Endodermal cell (in vitro differentiated cells): Measurements from ENCODE around the gene VWCE. TPM values are rescaled to one million over a fixed set of nuclear protein-coding genes. Genes with fewer than 3 reads are reported as not detected.

ENCODE experiments used
- DNase-seq: peaks from one replicate; pipeline ENCODE4 v3.0.0-alpha.2; 2017
- H3K27ac ChIP-seq: 2 replicates; pipeline ENCODE4 v1.5.1; 2013; ENCODE audit warnings: mild to moderate bottlenecking, low read depth, low read length, moderate library complexity
- H3K27me3 ChIP-seq: 2 replicates; pipeline ENCODE4 v1.6.1; 2013; ENCODE audit warnings: mild to moderate bottlenecking, low read length, moderate library complexity; ENCODE audit not compliant: insufficient read depth, control insufficient read depth, poor library complexity, severe bottlenecking
- H3K36me3 ChIP-seq: 2 replicates; pipeline ENCODE4 v1.7.0; 2013; ENCODE audit warnings: mild to moderate bottlenecking, low read length, moderate library complexity; ENCODE audit not compliant: control insufficient read depth, insufficient read depth
- H3K4me1 ChIP-seq: one replicate; pipeline ENCODE4 v1.7.0; 2013; ENCODE audit warnings: low read length; ENCODE audit not compliant: control insufficient read depth, insufficient read depth
- H3K4me3 ChIP-seq: 2 replicates; pipeline ENCODE4 v1.5.1; 2013; ENCODE audit warnings: mild to moderate bottlenecking, low read length, moderate library complexity
- H3K9ac ChIP-seq: 2 replicates; pipeline ENCODE4 v1.6.1; 2013; ENCODE audit warnings: mild to moderate bottlenecking, low read length, moderate library complexity; ENCODE audit not compliant: poor library complexity, severe bottlenecking; ENCODE audit errors: extremely low read depth
- H3K9me3 ChIP-seq: 2 replicates; pipeline ENCODE4 v1.6.1; 2013; ENCODE audit warnings: mild to moderate bottlenecking, low read length, moderate library complexity; ENCODE audit not compliant: control insufficient read depth
- H3K27ac Mint-ChIP-seq: 2 replicates; pipeline ENCODE4 v1.8.0; 2020; ENCODE audit warnings: mixed read lengths
- H3K27me3 Mint-ChIP-seq: 2 replicates; pipeline ENCODE4 v1.8.0; 2021; ENCODE audit warnings: mild to moderate bottlenecking, mixed read lengths; ENCODE audit not compliant: insufficient read depth
- H3K36me3 Mint-ChIP-seq: 2 replicates; pipeline ENCODE4 v1.8.0; 2020; ENCODE audit warnings: low read depth, mixed read lengths
- H3K4me1 Mint-ChIP-seq: 2 replicates; pipeline ENCODE4 v1.8.0; 2020; ENCODE audit warnings: mixed read lengths
- H3K4me3 Mint-ChIP-seq: 2 replicates; pipeline ENCODE4 v1.8.0; 2020; ENCODE audit warnings: mild to moderate bottlenecking, moderate library complexity, mixed read lengths
- H3K9me3 Mint-ChIP-seq: 2 replicates; pipeline ENCODE4 v1.8.0; 2020; ENCODE audit warnings: mild to moderate bottlenecking, mixed read lengths
- WGBS, 2 experiments: methylation state at CpG; one replicate each; pipeline versions ENCODE4 v1.1.5 to v1.1.7; 2013; ENCODE audit warnings: missing lambda C conversion rate in 2 of 2, mixed read lengths in 1 of 2; ENCODE audit not compliant: insufficient coverage in 1 of 2, insufficient read length in 1 of 2; 5-methylcytosine and 5-hydroxymethylcytosine counted together
- total RNA-seq, 2 donors: library from RNA; stranded (reverse); fragmentation: NEBNext Ultra II Directional in 1 of 2; extraction: Animal tissue kit (Norgen Biotek cat#: 25700) in 1 of 2; gene quantifications; 2 replicates in 1 of 2; 3 replicates in 1 of 2; pipeline ENCODE4 v1.2.1, GENCODE V29; 2021
- TF ChIP-seq, protein P1 (sequence below): fragments of 200-600 bp; sonication (generic); conservative IDR thresholded peaks from 2 replicates; pipeline ENCODE4 v1.5.0; 2021; ENCODE audit warnings: antibody characterized with exemption, mild to moderate bottlenecking

VWCE gene
- total RNA-seq, 2 donors from 2014 or later, result 7.2 to 13.3 TPM

DNA sequence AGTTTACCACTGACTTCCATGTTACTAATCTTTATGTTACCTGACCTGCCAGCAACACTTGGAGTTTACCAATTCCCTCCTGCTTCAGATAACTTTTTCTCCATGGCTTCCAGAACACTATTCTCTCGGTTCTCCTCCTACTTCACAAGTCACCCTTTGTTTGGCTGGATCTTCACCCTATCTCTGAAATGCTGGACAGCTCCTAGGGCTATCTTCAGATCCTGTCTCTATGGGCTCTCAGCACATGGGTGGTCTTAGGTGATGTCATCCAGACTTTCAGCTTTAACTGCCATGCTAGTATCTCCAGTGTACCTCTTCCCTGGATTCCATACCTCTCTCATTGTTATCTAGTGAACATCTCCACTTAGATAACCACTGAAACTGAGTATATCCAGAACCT lies 12.2 kb upstream of the VWCE start:
- Histone ChIP-seq H3K4me3 (no peak overlapping the region), H3K27me3 (no peaks in the 10 kb centered on the region), H3K9me3 (no peaks in the 10 kb centered on the region), H3K36me3 (peaks cover 94% of the 10 kb centered on the region), H3K4me1 (no peaks in the 10 kb centered on the region), H3K27ac (no peak overlapping the region), H3K9ac (no peak overlapping the region)
- Mint-ChIP-seq H3K36me3 (peaks cover 33% of the 10 kb centered on the region), H3K27ac (no peak overlapping the region), H3K27me3 (no peaks in the 10 kb centered on the region), H3K4me3 (no peak overlapping the region), H3K9me3 (no peaks in the 10 kb centered on the region), H3K4me1 (no peaks in the 10 kb centered on the region)
- TF ChIP-seq, protein P1, sequence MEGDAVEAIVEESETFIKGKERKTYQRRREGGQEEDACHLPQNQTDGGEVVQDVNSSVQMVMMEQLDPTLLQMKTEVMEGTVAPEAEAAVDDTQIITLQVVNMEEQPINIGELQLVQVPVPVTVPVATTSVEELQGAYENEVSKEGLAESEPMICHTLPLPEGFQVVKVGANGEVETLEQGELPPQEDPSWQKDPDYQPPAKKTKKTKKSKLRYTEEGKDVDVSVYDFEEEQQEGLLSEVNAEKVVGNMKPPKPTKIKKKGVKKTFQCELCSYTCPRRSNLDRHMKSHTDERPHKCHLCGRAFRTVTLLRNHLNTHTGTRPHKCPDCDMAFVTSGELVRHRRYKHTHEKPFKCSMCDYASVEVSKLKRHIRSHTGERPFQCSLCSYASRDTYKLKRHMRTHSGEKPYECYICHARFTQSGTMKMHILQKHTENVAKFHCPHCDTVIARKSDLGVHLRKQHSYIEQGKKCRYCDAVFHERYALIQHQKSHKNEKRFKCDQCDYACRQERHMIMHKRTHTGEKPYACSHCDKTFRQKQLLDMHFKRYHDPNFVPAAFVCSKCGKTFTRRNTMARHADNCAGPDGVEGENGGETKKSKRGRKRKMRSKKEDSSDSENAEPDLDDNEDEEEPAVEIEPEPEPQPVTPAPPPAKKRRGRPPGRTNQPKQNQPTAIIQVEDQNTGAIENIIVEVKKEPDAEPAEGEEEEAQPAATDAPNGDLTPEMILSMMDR, result no peak
- no peak for DNase-seq
- 94 to 95% methylated on average over 1 of the region's 1 CpG for WGBS, 2 experiments

DNA sequence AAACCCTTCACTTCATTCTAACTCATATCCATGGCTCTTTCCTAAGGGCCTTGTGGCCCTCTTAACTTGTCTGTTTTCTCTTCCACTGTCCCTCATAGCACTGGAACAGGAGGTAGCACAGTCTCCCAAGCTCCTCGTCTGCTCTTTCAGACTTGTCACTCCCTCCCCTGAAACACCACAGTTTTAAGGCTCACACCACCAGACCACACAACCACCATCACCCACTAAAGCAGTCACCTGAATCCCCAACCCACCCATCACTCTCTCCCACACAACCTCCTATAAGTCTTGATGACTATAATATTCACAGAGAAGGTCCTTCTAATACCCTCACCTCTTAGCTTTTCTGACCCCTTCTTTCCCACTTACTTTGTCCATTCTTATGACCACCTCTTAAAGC lies 11.1 kb upstream of the VWCE start:
- WGBS, 2 experiments, result 97 to 100% methylated on average over 1 of the region's 1 CpG
- H3K27ac ChIP-seq, result no peak overlapping the region
- TF ChIP-seq, protein P1, result no peak

DNA sequence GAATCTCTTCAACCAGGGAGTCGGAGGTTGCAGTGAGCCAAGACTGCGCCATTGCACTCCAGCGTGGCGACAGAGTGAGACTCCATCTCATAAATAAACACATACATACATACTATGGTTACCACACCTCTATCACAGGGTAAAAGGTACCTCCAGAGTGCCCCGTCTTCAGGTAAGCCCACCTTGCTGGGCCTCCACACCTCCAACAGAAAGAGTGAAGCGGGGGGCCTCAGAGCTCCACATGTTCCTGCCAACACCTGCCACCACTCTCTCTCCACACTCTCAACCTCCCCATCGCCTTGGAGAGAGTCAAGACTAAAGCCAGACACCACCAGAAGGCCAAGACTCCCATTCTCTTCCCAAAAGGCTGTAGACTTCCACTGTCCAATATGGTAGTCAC lies 10.3 kb upstream of the VWCE start:
- Histone ChIP-seq H3K9ac (no peak overlapping the region), H3K36me3 (peaks cover 95% of the 10 kb centered on the region), H3K4me3 (no peak overlapping the region), H3K4me1 (no peaks in the 10 kb centered on the region), H3K27ac (no peak overlapping the region), H3K27me3 (no peaks in the 10 kb centered on the region), H3K9me3 (no peaks in the 10 kb centered on the region)
- Mint-ChIP-seq H3K4me1 (no peaks in the 10 kb centered on the region), H3K9me3 (no peaks in the 10 kb centered on the region), H3K27ac (no peak overlapping the region), H3K36me3 (peaks cover 44% of the 10 kb centered on the region), H3K27me3 (no peaks in the 10 kb centered on the region), H3K4me3 (no peak overlapping the region)
- TF ChIP-seq, protein P1, result no peak
- WGBS, 2 experiments, result 88 to 94% methylated on average over 6 to 7 of the region's 7 CpGs
- no peak for DNase-seq

More for the DNA sequence above, 11.1 kb upstream of the VWCE start:
- Mint-ChIP-seq H3K9me3 (no peaks in the 10 kb centered on the region), H3K36me3 (peaks cover 36% of the 10 kb centered on the region), H3K27ac (no peak overlapping the region), H3K27me3 (no peaks in the 10 kb centered on the region), H3K4me1 (no peaks in the 10 kb centered on the region), H3K4me3 (no peak overlapping the region)
- Histone ChIP-seq H3K27me3 (no peaks in the 10 kb centered on the region), H3K4me1 (no peaks in the 10 kb centered on the region), H3K9me3 (no peaks in the 10 kb centered on the region), H3K36me3 (peaks cover 94% of the 10 kb centered on the region), H3K4me3 (no peak overlapping the region), H3K9ac (no peak overlapping the region)
- no peak for DNase-seq
